Measurements from ENCODE around the gene MUC20. TPM values are rescaled to one million over a fixed set of nuclear protein-coding genes. Genes with fewer than 3 reads are reported as not detected.
"Not testable (repeated sequence)": the region's sequence is repeated elsewhere in the genome, so short reads cannot be mapped to it uniquely, and the experiment has no call there.

The MUC20 gene
- total and polyA plus RNA-seq, 4 donors = 1.1 to 9.7 (median 7.7) TPM

DNA sequence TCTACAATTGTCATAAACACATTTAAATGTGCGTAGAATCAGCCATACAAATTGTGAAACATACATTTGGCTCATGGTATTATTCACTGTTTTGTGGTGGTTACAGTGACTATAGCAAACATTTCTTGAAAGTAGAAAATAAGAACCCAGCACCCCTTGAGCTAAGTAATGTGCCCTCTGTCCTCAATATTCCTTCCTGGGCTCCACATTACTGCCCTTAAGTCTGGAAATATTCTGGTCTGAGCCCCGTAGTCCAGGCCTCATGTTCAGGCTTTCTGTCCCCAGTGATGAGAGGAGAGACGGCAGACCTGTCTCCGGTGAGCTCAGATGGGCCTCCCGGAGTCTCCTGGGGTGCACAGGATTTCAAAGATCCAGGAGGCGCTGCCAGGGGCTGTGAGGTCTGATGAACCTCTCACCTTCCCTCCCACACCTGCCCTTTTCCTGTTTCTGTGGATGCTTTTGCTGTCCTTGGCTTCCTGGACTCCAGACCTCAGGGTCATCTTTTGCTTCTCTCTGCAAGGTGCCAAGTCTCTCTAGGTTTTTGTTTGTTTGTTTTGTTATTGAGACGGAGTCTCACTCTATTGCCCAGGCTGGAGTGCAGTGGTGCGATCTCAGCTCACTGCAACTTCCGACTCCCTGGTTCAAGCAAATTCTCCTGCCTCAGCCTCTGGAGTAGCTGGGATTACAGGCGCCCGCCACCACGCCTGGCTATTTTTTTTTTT, 8.8 kb upstream of the MUC20 start:
- Histone ChIP-seq H3K27me3 (ENCODE audit: control insufficient read depth in 4 of 4, insufficient read depth in 4 of 4, low read length in 3 of 4) (no peaks in the 10 kb centered on the region), H3K9ac (ENCODE audit: low read depth in 1 of 2, low read length in 2 of 2) (no peak overlapping the region), H3K4me3 (ENCODE audit: low read depth in 1 of 3, low read length in 3 of 3) (no peak overlapping the region), H3K4me1 (ENCODE audit: control insufficient read depth in 4 of 4, insufficient read depth in 4 of 4, low read length in 3 of 4) (no peaks in the 10 kb centered on the region), H3K27ac (ENCODE audit: low read depth in 1 of 2, low read length in 2 of 2) (no peak overlapping the region), H3K36me3 (ENCODE audit: control insufficient read depth in 4 of 4, insufficient read depth in 3 of 4, low read depth in 1 of 4, low read length in 3 of 4) (peaks cover 2 to 25% (median 8%) of the 10 kb centered on the region in 4 donors), H3K9me3 (ENCODE audit: control insufficient read depth in 4 of 4, low read length in 3 of 4) (no peaks in the 10 kb centered on the region)
- no peak for DNase-seq (ENCODE audit: low spot score)
- WGBS = 85% methylated on average over 12 of the region's 12 CpGs
- no peak for TF ChIP-seq RAD21 (IDR thresholded peaks at IDR 0.05)
- TF ChIP-seq JUND (IDR thresholded peaks at IDR 0.05) = no peak
- no peak for TF ChIP-seq TAF1 (conservative IDR thresholded peaks at IDR 0.05)
- TF ChIP-seq, protein P1, sequence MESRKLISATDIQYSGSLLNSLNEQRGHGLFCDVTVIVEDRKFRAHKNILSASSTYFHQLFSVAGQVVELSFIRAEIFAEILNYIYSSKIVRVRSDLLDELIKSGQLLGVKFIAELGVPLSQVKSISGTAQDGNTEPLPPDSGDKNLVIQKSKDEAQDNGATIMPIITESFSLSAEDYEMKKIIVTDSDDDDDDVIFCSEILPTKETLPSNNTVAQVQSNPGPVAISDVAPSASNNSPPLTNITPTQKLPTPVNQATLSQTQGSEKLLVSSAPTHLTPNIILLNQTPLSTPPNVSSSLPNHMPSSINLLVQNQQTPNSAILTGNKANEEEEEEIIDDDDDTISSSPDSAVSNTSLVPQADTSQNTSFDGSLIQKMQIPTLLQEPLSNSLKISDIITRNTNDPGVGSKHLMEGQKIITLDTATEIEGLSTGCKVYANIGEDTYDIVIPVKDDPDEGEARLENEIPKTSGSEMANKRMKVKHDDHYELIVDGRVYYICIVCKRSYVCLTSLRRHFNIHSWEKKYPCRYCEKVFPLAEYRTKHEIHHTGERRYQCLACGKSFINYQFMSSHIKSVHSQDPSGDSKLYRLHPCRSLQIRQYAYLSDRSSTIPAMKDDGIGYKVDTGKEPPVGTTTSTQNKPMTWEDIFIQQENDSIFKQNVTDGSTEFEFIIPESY (IDR thresholded peaks at IDR 0.05) = no peak
- TF ChIP-seq, protein P2, sequence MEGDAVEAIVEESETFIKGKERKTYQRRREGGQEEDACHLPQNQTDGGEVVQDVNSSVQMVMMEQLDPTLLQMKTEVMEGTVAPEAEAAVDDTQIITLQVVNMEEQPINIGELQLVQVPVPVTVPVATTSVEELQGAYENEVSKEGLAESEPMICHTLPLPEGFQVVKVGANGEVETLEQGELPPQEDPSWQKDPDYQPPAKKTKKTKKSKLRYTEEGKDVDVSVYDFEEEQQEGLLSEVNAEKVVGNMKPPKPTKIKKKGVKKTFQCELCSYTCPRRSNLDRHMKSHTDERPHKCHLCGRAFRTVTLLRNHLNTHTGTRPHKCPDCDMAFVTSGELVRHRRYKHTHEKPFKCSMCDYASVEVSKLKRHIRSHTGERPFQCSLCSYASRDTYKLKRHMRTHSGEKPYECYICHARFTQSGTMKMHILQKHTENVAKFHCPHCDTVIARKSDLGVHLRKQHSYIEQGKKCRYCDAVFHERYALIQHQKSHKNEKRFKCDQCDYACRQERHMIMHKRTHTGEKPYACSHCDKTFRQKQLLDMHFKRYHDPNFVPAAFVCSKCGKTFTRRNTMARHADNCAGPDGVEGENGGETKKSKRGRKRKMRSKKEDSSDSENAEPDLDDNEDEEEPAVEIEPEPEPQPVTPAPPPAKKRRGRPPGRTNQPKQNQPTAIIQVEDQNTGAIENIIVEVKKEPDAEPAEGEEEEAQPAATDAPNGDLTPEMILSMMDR (IDR thresholded peaks at IDR 0.05; ENCODE audit: low read depth, low read length, missing input control) = no peak
- no peak for TF ChIP-seq GABPA (IDR thresholded peaks at IDR 0.05 in 1 of 2, conservative IDR thresholded peaks at IDR 0.05 in 1 of 2)
- no peak for TF ChIP-seq HNF4G (IDR thresholded peaks at IDR 0.05)
- no peak for TF ChIP-seq RXRA (IDR thresholded peaks at IDR 0.05)
- TF ChIP-seq SP1 (IDR thresholded peaks at IDR 0.05) = no peak
- TF ChIP-seq HNF4A (conservative IDR thresholded peaks at IDR 0.05) = no peak
- no peak for TF ChIP-seq FOXA2 (IDR thresholded peaks at IDR 0.05)
- TF ChIP-seq, protein P3, sequence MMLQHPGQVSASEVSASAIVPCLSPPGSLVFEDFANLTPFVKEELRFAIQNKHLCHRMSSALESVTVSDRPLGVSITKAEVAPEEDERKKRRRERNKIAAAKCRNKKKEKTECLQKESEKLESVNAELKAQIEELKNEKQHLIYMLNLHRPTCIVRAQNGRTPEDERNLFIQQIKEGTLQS (IDR thresholded peaks at IDR 0.05) = no peak
- no peak for TF ChIP-seq FOXA1 (IDR thresholded peaks at IDR 0.05)
- TF ChIP-seq, protein P4, sequence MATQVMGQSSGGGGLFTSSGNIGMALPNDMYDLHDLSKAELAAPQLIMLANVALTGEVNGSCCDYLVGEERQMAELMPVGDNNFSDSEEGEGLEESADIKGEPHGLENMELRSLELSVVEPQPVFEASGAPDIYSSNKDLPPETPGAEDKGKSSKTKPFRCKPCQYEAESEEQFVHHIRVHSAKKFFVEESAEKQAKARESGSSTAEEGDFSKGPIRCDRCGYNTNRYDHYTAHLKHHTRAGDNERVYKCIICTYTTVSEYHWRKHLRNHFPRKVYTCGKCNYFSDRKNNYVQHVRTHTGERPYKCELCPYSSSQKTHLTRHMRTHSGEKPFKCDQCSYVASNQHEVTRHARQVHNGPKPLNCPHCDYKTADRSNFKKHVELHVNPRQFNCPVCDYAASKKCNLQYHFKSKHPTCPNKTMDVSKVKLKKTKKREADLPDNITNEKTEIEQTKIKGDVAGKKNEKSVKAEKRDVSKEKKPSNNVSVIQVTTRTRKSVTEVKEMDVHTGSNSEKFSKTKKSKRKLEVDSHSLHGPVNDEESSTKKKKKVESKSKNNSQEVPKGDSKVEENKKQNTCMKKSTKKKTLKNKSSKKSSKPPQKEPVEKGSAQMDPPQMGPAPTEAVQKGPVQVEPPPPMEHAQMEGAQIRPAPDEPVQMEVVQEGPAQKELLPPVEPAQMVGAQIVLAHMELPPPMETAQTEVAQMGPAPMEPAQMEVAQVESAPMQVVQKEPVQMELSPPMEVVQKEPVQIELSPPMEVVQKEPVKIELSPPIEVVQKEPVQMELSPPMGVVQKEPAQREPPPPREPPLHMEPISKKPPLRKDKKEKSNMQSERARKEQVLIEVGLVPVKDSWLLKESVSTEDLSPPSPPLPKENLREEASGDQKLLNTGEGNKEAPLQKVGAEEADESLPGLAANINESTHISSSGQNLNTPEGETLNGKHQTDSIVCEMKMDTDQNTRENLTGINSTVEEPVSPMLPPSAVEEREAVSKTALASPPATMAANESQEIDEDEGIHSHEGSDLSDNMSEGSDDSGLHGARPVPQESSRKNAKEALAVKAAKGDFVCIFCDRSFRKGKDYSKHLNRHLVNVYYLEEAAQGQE (IDR thresholded peaks at IDR 0.05) = no peak
- no peak for TF ChIP-seq YY1 (IDR thresholded peaks at IDR 0.05)

DNA sequence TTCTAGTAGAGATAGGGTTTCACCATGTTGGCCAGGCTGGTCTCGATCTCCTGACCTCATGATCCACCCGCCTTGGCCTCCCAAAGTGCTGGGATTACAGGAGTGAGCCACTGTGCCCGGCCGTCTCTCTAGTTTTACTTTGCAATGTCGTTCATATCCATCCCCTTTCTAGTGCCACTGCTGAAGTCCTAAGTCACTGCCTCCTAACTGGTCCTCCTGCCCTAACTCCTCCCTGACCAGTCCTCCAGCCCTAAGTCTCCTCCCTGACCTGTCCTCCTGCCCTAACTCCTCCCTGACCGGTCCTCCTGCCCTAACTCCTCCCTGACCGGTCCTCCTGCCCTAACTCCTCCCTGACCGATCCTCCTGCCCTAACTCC, 8.3 kb upstream of the MUC20 start:
- not testable (repeated sequence) for H3K4me1 ChIP-seq (ENCODE audit: control insufficient read depth in 4 of 4, insufficient read depth in 4 of 4, low read length in 3 of 4); H3K9ac ChIP-seq (ENCODE audit: low read depth in 1 of 2, low read length in 2 of 2); H3K4me3 ChIP-seq (ENCODE audit: low read depth in 1 of 3, low read length in 3 of 3); DNase-seq (ENCODE audit: low spot score); H3K9me3 ChIP-seq (ENCODE audit: control insufficient read depth in 4 of 4, low read length in 3 of 4); H3K27ac ChIP-seq (ENCODE audit: low read depth in 1 of 2, low read length in 2 of 2); H3K27me3 ChIP-seq (ENCODE audit: control insufficient read depth in 4 of 4, insufficient read depth in 4 of 4, low read length in 3 of 4)
- H3K36me3 ChIP-seq (ENCODE audit: control insufficient read depth in 4 of 4, insufficient read depth in 3 of 4, low read depth in 1 of 4, low read length in 3 of 4) = peaks cover 2 to 25% (median 8%) of the 10 kb centered on the region in 4 donors
- 72% methylated on average over 8 of the region's 8 CpGs for WGBS

DNA sequence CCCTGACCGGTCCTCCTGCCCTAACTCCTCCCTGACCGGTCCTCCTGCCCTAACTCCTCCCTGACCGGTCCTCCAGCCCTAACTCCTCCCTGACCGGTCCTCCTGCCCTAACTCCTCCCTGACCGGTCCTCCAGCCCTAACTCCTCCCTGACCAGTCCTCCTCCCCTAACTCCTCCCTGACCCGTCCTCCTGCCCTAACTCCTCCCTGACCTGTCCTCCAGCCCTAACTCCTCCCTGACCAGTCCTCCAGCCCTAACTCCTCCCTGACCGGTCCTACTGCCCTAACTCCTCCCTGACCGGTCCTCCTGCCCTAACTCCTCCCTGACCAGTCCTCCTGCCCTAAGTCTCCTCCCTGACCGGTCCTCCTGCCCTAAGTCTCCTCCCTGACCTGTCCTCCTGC, 7.6 kb upstream of the MUC20 start:
- not testable (repeated sequence) for H3K9me3 ChIP-seq (ENCODE audit: control insufficient read depth in 4 of 4, low read length in 3 of 4); DNase-seq (ENCODE audit: low spot score); H3K4me1 ChIP-seq (ENCODE audit: control insufficient read depth in 4 of 4, insufficient read depth in 4 of 4, low read length in 3 of 4); H3K27ac ChIP-seq (ENCODE audit: low read depth in 1 of 2, low read length in 2 of 2); H3K27me3 ChIP-seq (ENCODE audit: control insufficient read depth in 4 of 4, insufficient read depth in 4 of 4, low read length in 3 of 4); H3K9ac ChIP-seq (ENCODE audit: low read depth in 1 of 2, low read length in 2 of 2); H3K4me3 ChIP-seq (ENCODE audit: low read depth in 1 of 3, low read length in 3 of 3)
- 36% methylated on average over 8 of the region's 9 CpGs for WGBS
- H3K36me3 ChIP-seq (ENCODE audit: control insufficient read depth in 4 of 4, insufficient read depth in 3 of 4, low read depth in 1 of 4, low read length in 3 of 4) = peaks cover 2 to 23% (median 8%) of the 10 kb centered on the region in 4 donors
